ENCODE measurements around the gene DENND1A.

Gene DENND1A

DNA sequence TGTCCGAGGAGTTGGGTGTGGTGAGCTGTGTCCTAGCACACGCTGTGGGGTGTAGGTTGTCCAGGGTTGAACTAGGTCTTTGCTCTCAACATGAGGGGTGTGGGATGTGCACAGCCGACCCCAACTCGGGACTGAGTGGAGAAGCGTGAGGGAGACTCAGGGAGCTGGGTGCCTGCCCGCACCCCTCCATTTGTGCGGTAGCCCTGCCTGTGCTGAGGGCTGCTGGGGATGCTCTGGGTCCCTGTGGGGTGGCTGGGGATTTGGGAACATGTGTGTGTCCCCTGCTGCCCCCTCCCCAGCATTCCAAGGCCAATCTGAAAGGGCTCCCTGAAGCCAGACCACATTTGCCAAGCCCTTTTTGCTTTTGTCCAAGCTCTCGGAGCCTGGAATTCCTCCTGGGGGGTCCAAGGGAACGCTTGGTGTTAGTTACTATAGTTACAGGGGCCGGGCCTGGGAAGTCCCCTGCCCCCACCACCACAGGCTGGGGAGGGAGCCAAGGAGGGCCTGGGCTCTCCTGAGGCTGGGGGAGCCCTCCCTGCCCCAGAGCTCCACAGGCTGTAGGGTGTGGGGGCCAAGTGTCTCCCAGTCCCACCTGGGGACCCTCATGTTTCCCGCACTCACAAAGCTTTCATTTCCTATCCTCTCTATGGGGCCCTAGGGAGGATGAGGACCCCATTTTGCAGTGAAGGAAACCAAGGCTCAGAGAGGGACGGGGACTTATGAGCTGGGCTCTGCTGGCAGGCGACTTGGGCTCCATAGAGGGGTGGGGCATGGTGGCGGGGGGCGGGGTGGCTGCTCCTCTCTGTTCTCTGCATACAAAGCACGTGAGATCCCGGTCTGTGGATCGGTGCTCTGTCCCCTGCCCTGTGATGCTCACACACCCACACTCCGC, 572.8 kb downstream of the DENND1A start:
- no peak for TF ChIP-seq EZH2phosphoT487 (IDR thresholded peaks at IDR 0.05; ENCODE audit: borderline replicate concordance)
- TF ChIP-seq CTCF (conservative IDR thresholded peaks at IDR 0.05; ENCODE audit: low read length): no peak
- no peak overlapping the region for H3K4me2 ChIP-seq (ENCODE audit: low read depth, low read length, poor library complexity, severe bottlenecking)
- H3K36me3 ChIP-seq (ENCODE audit: insufficient read depth, low read length): no peaks in the 10 kb centered on the region
- H3K9me2 ChIP-seq (replicated peaks; ENCODE audit: low read depth, low read length): no peaks in the 10 kb centered on the region
- H3K4me3 ChIP-seq (ENCODE audit: low read length, poor library complexity, severe bottlenecking): no peak overlapping the region
- H3F3A ChIP-seq (ENCODE audit: low read depth): no peaks in the 10 kb centered on the region
- no peaks in the 10 kb centered on the region for H3K79me2 ChIP-seq (ENCODE audit: insufficient read depth, low read length)
- H3K27me3 ChIP-seq (ENCODE audit: insufficient read depth, low read length, poor library complexity, severe bottlenecking): no peaks in the 10 kb centered on the region
- H3K9me3 ChIP-seq (ENCODE audit: insufficient read depth, low read depth, low read length): no peaks in the 10 kb centered on the region
- H2AFZ ChIP-seq (ENCODE audit: low read length): no peak overlapping the region
- H3K4me1 ChIP-seq (ENCODE audit: insufficient read depth, low read length, poor library complexity, severe bottlenecking): peaks cover 48% of the 10 kb centered on the region
- no peak overlapping the region for H3K9ac ChIP-seq (ENCODE audit: low read depth, low read length, poor library complexity, severe bottlenecking)
- H4K20me1 ChIP-seq (ENCODE audit: insufficient read depth, low read length, poor library complexity, severe bottlenecking): no peaks in the 10 kb centered on the region

GRCh38 chr9:123355761-123356431, 574.0 kb downstream of the DENND1A start, which contains the start of gene CRB2:
Gene CRB2 (plus strand): TSS chr9:123356197. CDS start chr9:123356261, 64 bp downstream.
- Histone ChIP-seq H3K9me2 (replicated peaks; ENCODE audit: low read depth, low read length) (no peaks in the 10 kb centered on the region), H3K27me3 (ENCODE audit: insufficient read depth, low read length, poor library complexity, severe bottlenecking) (no peaks in the 10 kb centered on the region), H3K4me1 (ENCODE audit: insufficient read depth, low read length, poor library complexity, severe bottlenecking) (peaks cover 39% of the 10 kb centered on the region), H3K4me3 (ENCODE audit: low read length, poor library complexity, severe bottlenecking) (no peak within 1 kb of the TSS), H3F3A (ENCODE audit: low read depth) (no peaks in the 10 kb centered on the region), H3K4me2 (ENCODE audit: low read depth, low read length, poor library complexity, severe bottlenecking) (no peak within 1 kb of the TSS), H3K79me2 (ENCODE audit: insufficient read depth, low read length) (no peaks in the 10 kb centered on the region), H3K36me3 (ENCODE audit: insufficient read depth, low read length) (no peaks in the 10 kb centered on the region), H3K9ac (ENCODE audit: low read depth, low read length, poor library complexity, severe bottlenecking) (no peak within 1 kb of the TSS), H4K20me1 (ENCODE audit: insufficient read depth, low read length, poor library complexity, severe bottlenecking) (no peaks in the 10 kb centered on the region), H3K9me3 (ENCODE audit: insufficient read depth, low read depth, low read length) (no peaks in the 10 kb centered on the region), H2AFZ (ENCODE audit: low read length) (no peak within 1 kb of the TSS)
- no peak for TF ChIP-seq EZH2phosphoT487 (IDR thresholded peaks at IDR 0.05; ENCODE audit: borderline replicate concordance)
- TF ChIP-seq CTCF (conservative IDR thresholded peaks at IDR 0.05; ENCODE audit: low read length): no peak

DNA sequence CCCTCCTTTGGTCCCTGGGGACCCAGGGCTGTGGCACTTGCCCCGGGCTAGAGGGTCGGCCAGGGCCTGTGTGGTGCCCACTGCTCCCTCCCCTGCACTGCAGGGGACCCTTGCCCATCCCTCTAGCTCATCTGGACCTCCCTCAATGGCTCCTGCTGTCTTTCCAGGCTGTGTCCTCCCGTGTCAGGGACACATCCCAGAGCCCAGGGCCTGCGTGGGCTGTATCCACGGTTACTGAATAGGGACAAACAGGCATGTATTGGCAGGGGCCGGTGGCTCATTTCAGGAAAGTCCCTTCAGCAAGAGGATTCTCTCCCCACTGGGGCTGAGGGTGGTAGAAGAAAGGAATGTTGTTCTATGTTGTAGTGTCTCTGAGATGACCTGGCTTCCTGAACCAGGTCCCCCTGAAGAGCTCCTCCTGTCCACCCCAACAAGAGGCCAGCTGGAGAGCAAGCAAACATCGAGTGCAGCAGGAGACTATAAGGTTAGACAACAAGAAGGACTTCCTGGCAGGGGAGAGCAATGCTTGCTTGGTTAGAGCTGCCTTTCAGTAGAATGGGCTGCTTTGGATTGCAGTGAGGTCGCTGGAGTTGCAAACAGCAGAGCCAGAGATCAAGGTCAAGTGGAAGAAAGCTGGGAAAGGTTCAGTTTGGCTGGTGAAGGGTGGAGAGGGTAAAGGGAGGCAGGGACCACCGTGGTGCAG, 575.0 kb downstream of the DENND1A start:
- H4K20me1 ChIP-seq (ENCODE audit: insufficient read depth, low read length, poor library complexity, severe bottlenecking): no peaks in the 10 kb centered on the region
- no peaks in the 10 kb centered on the region for H3F3A ChIP-seq (ENCODE audit: low read depth)
- TF ChIP-seq CTCF (conservative IDR thresholded peaks at IDR 0.05; ENCODE audit: low read length) (no peak), EZH2phosphoT487 (IDR thresholded peaks at IDR 0.05; ENCODE audit: borderline replicate concordance) (no peak)
- H3K9me2 ChIP-seq (replicated peaks; ENCODE audit: low read depth, low read length): no peaks in the 10 kb centered on the region
- no peaks in the 10 kb centered on the region for H3K36me3 ChIP-seq (ENCODE audit: insufficient read depth, low read length)
- no peak overlapping the region for H3K4me3 ChIP-seq (ENCODE audit: low read length, poor library complexity, severe bottlenecking)
- H3K79me2 ChIP-seq (ENCODE audit: insufficient read depth, low read length): no peaks in the 10 kb centered on the region
- peaks cover 30% of the 10 kb centered on the region for H3K4me1 ChIP-seq (ENCODE audit: insufficient read depth, low read length, poor library complexity, severe bottlenecking)
- H2AFZ ChIP-seq (ENCODE audit: low read length): no peak overlapping the region
- no peak overlapping the region for H3K9ac ChIP-seq (ENCODE audit: low read depth, low read length, poor library complexity, severe bottlenecking)
- no peaks in the 10 kb centered on the region for H3K27me3 ChIP-seq (ENCODE audit: insufficient read depth, low read length, poor library complexity, severe bottlenecking)
- no peak overlapping the region for H3K4me2 ChIP-seq (ENCODE audit: low read depth, low read length, poor library complexity, severe bottlenecking)
- H3K9me3 ChIP-seq (ENCODE audit: insufficient read depth, low read depth, low read length): no peaks in the 10 kb centered on the region
